Thyroid gland (tissue), 4 donors: ENCODE data around the gene WDFY2. TPM values are rescaled to one million over a fixed set of nuclear protein-coding genes. Genes with fewer than 3 reads are reported as not detected.

Source experiments
- DNase-seq, 2 donors: peaks; one replicate each; pipeline ENCODE4 v3.0.0-alpha.2; 2019
- H3K27ac ChIP-seq, 3 donors: fragments of 200-600 bp; sonication (generic); 1 replicate in 2 of 3; 2 replicates in 1 of 3; pipeline ENCODE4 v1.5.1; 2016 to 2019; ENCODE audit warnings: mild to moderate bottlenecking in 1 of 3, moderate library complexity in 1 of 3
- H3K27me3 ChIP-seq: fragments of 200-600 bp; sonication (generic); one replicate; pipeline ENCODE4 v1.5.1; 2019
- H3K36me3 ChIP-seq, 2 donors: fragments of 200-600 bp; sonication (generic); one replicate each; pipeline ENCODE4 v1.5.1; 2016 to 2019
- H3K4me1 ChIP-seq, 2 donors: fragments of 200-600 bp; sonication (generic); one replicate each; pipeline ENCODE4 v1.5.1; 2017 to 2019
- H3K4me3 ChIP-seq, 3 donors: fragments of 200-600 bp; sonication (generic); replicated peaks in 1 of 3; 1 replicate in 2 of 3; 2 replicates in 1 of 3; pipeline ENCODE4 v1.5.1; 2016; ENCODE audit warnings: mild to moderate bottlenecking in 1 of 3
- H3K9me3 ChIP-seq: fragments of 200-600 bp; sonication (generic); one replicate; pipeline ENCODE4 v1.5.1; 2017
- POLR2A ChIP-seq, 2 donors: fragments of 450-650 bp; IDR thresholded peaks; one replicate each; pipeline ENCODE4 v1.6.1; 2017; ENCODE audit warnings: antibody characterized with exemption in 2 of 2, mild to moderate bottlenecking in 2 of 2, moderate library complexity in 1 of 2
- WGBS, 2 donors: methylation state at CpG; one replicate each; pipeline ENCODE4 v1.1.5; 2017; 5-methylcytosine and 5-hydroxymethylcytosine counted together
- intact Hi-C: fragments of 100-400 bp; cut with DNase I; formaldehyde crosslinking; loops from one replicate; pipeline ENCODE4 v1.15.1; 2023
- total RNA-seq, 4 donors: library from RNA; depleted of rRNA; stranded (reverse); fragments of >200 nt; gene quantifications; one replicate each; pipeline ENCODE4 v1.2.3, GENCODE V29; 2016
- TF ChIP-seq, protein P1 (sequence below), 6 experiments: fragments of 200-600 bp in 3 of 6; fragments of 450-650 bp in 3 of 6; sonication (generic) in 3 of 6; IDR thresholded peaks; one replicate each; pipeline ENCODE4 v1.5.1; 2016 to 2019; ENCODE audit warnings: antibody characterized with exemption in 6 of 6, mild to moderate bottlenecking in 2 of 6, inconsistent platforms in 1 of 6, moderate library complexity in 1 of 6

Gene WDFY2
- total RNA-seq, 4 donors from 2014 or later = 15.8 to 23.9 (median 20.9) TPM

DNA sequence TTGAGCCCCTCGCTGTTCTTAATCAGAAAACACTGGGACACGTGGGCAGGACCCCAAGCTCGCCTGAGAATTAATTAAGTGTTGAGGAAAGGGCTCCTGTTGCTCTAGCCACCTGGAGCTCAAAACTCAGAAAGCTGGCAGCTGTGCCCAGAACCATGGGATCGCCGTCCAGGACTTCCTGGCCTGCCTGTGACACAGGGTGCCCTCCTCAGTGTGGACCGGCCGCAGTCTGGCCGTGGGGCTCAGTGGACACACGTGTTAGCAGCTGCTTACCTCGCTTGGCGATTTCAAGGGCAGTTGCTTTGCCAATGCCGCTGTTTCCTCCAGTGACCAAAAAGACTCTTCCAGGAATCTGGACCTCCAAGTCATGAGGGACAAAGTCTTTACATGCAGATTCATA, 215.0 kb downstream of the WDFY2 start:
- Histone ChIP-seq H3K4me3 (no peak overlapping the region), H3K9me3 (no peaks in the 10 kb centered on the region), H3K4me1 (peaks cover 45 to 56% of the 10 kb centered on the region in 2 donors), H3K27ac (no peak overlapping the region), H3K36me3 (no peaks in the 10 kb centered on the region), H3K27me3 (no peaks in the 10 kb centered on the region)
- DNase-seq = no peak
- TF ChIP-seq, protein P1, sequence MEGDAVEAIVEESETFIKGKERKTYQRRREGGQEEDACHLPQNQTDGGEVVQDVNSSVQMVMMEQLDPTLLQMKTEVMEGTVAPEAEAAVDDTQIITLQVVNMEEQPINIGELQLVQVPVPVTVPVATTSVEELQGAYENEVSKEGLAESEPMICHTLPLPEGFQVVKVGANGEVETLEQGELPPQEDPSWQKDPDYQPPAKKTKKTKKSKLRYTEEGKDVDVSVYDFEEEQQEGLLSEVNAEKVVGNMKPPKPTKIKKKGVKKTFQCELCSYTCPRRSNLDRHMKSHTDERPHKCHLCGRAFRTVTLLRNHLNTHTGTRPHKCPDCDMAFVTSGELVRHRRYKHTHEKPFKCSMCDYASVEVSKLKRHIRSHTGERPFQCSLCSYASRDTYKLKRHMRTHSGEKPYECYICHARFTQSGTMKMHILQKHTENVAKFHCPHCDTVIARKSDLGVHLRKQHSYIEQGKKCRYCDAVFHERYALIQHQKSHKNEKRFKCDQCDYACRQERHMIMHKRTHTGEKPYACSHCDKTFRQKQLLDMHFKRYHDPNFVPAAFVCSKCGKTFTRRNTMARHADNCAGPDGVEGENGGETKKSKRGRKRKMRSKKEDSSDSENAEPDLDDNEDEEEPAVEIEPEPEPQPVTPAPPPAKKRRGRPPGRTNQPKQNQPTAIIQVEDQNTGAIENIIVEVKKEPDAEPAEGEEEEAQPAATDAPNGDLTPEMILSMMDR (IDR thresholded peaks at IDR 0.05) = no peak
- no peak for TF ChIP-seq POLR2A (IDR thresholded peaks at IDR 0.05)
- intact Hi-C loops = no loop called here
- WGBS, 2 donors = 94 to 95% methylated on average over 7 to 12 of the region's 12 CpGs

DNA sequence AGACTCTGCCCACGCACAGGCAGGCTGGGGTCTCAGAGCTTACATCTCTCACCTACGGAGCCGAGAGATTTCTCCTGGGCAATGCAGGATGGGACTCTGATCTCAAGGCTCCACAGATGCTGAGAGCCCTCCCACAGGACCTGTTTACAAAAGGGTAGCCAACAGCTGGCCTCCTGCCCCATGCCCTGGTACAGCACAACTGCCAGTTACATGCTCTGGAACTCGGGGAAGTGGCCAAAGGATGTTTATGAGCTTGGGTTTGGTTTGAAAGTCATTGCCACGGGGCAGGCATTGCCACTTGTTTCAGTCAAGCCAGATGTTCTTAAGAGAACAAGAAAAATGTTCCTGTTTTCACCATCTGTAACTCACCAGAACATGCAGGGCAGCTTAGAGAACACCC, 216.2 kb downstream of the WDFY2 start:
- no peak for DNase-seq

DNA sequence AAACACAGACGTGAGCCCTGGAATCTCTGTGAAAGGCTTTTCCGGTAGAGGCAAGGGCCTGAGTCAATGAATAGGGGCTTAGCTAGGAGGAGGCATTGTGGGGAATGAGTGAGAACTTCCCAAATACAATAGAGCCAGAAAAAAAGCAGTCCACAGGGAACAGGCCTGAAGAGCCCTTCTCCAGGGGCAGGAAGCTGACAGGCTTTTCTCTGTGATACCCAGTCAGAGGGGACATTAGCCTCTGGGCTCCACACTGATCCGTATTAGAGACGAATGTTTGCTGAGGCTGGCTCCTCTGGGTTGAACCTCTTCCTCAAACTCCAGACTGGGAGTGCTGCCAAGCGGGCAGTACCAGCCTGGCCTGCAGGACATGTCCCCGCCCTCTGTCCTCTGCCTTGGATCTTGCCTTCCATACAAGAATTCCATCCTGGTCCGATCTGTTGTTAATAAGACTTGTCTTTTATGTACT, 217.4 kb downstream of the WDFY2 start:
- no peaks in the 10 kb centered on the region for H3K36me3 ChIP-seq
- H3K27me3 ChIP-seq = no peaks in the 10 kb centered on the region
- H3K4me3 ChIP-seq = no peak overlapping the region
- H3K27ac ChIP-seq = peak overlapping the region; percentile 49 to 100 (median 98)
- intact Hi-C loops = no loop called here
- peaks cover 36 to 44% of the 10 kb centered on the region in 2 donors for H3K4me1 ChIP-seq
- TF ChIP-seq, protein P1 (IDR thresholded peaks at IDR 0.05) = peak in 3 of 6 experiments; percentile 21 to 37 (median 33)
- TF ChIP-seq POLR2A (IDR thresholded peaks at IDR 0.05) = peak in 1 of 2 donors; percentile 60
- 35 to 36% methylated on average over 7 of the region's 7 CpGs for WGBS, 2 donors
- peak; percentile 91 to 93 for DNase-seq
- no peaks in the 10 kb centered on the region for H3K9me3 ChIP-seq

More for the DNA sequence above, 216.2 kb downstream of the WDFY2 start:
- TF ChIP-seq, protein P1 (IDR thresholded peaks at IDR 0.05) = no peak
- TF ChIP-seq POLR2A (IDR thresholded peaks at IDR 0.05) = no peak
- Histone ChIP-seq H3K27me3 (no peaks in the 10 kb centered on the region), H3K4me1 (peaks cover 46 to 52% of the 10 kb centered on the region in 2 donors), H3K4me3 (no peak overlapping the region), H3K9me3 (no peaks in the 10 kb centered on the region), H3K36me3 (no peaks in the 10 kb centered on the region), H3K27ac (no peak overlapping the region)
- 81 to 85% methylated on average over 5 of the region's 5 CpGs for WGBS, 2 donors
- intact Hi-C loops = no loop called here

GRCh38 chr13:51802631-51803418, 218.6 kb downstream of the WDFY2 start:
- Histone ChIP-seq H3K36me3 (no peaks in the 10 kb centered on the region), H3K27ac (peak overlapping the region; percentile 98 to 100 (median 98)), H3K27me3 (no peaks in the 10 kb centered on the region), H3K4me1 (peaks cover 33 to 35% of the 10 kb centered on the region in 2 donors), H3K9me3 (no peaks in the 10 kb centered on the region), H3K4me3 (peak overlapping the region in 1 of 3 donors; percentile 95)
- intact Hi-C loops = no loop called here
- 41 to 42% methylated on average over 8 to 9 of the region's 9 CpGs for WGBS, 2 donors
- peak; percentile 33 to 35 for DNase-seq
- peak in 1 of 2 donors; percentile 32 for TF ChIP-seq POLR2A (IDR thresholded peaks at IDR 0.05)
- TF ChIP-seq, protein P1 (IDR thresholded peaks at IDR 0.05) = no peak
